Keratinocyte (primary cell): ENCODE data around the gene MAFF. TPM values are rescaled to one million over a fixed set of nuclear protein-coding genes. Genes with fewer than 3 reads are reported as not detected.

Source experiments
- DNase-seq: peaks from one replicate; pipeline ENCODE4 v3.0.0-alpha.2; 2011; ENCODE audit warnings: low read depth, missing footprints, low spot score
- FAIRE-seq: peaks from 2 replicates; lab custom pipeline; 2011; peaks lifted over from hg19 to GRCh38; lab: Jason Lieb, UNC
- H2AFZ ChIP-seq: 2 replicates; pipeline ENCODE4 v1.6.0; 2012; ENCODE audit warnings: low read length, control low read depth, inconsistent platforms; ENCODE audit not compliant: control insufficient read depth
- H3K27ac ChIP-seq: 2 replicates; pipeline ENCODE4 v1.5.1; 2011; ENCODE audit warnings: low read length; ENCODE audit not compliant: control insufficient read depth, insufficient read depth
- H3K27me3 ChIP-seq: 3 replicates; pipeline ENCODE4 v1.6.0; 2011; ENCODE audit warnings: low read length; ENCODE audit not compliant: control insufficient read depth, insufficient read depth; ENCODE audit errors: extremely low read depth
- H3K36me3 ChIP-seq, 2 experiments: 2 replicates in 1 of 2; 3 replicates in 1 of 2; pipeline ENCODE4 v1.5.1; 2011; ENCODE audit warnings: low read length in 2 of 2, mild to moderate bottlenecking in 1 of 2; ENCODE audit not compliant: control insufficient read depth in 2 of 2, insufficient read depth in 2 of 2; ENCODE audit errors: extremely low read depth in 1 of 2
- H3K4me1 ChIP-seq: 3 replicates; pipeline ENCODE4 v1.5.1; 2011; ENCODE audit warnings: low read length; ENCODE audit not compliant: control insufficient read depth, insufficient read depth; ENCODE audit errors: extremely low read depth
- H3K4me2 ChIP-seq: 3 replicates; pipeline ENCODE4 v1.6.0; 2011; ENCODE audit warnings: low read depth, low read length; ENCODE audit not compliant: control insufficient read depth, insufficient read depth; ENCODE audit errors: extremely low read depth
- H3K4me3 ChIP-seq, 3 experiments: fragments of 200-600 bp in 1 of 3; sonication (generic) in 1 of 3; 2 replicates in 2 of 3; 3 replicates in 1 of 3; pipeline ENCODE4 v1.5.1; 2011 to 2016; ENCODE audit warnings: low read length in 3 of 3, mild to moderate bottlenecking in 3 of 3, control low read depth in 2 of 3, inconsistent platforms in 1 of 3, low read depth in 1 of 3, mixed read lengths in 1 of 3, mixed run types in 1 of 3, moderate library complexity in 1 of 3; ENCODE audit not compliant: control insufficient read depth in 2 of 3, insufficient read depth in 2 of 3; ENCODE audit errors: extremely low read depth in 1 of 3
- H3K79me2 ChIP-seq: 2 replicates; pipeline ENCODE4 v1.6.0; 2012; ENCODE audit warnings: low read length; ENCODE audit not compliant: control insufficient read depth, insufficient read depth
- H3K9ac ChIP-seq: 3 replicates; pipeline ENCODE4 v1.6.0; 2011; ENCODE audit warnings: low read length; ENCODE audit not compliant: control insufficient read depth, insufficient read depth; ENCODE audit errors: extremely low read depth
- H3K9me1 ChIP-seq: 3 replicates; pipeline ENCODE4 v1.6.0; 2011; ENCODE audit warnings: low read length; ENCODE audit not compliant: control insufficient read depth, insufficient read depth; ENCODE audit errors: extremely low read depth
- H3K9me3 ChIP-seq: 2 replicates; pipeline ENCODE4 v1.5.1; 2012; ENCODE audit warnings: low read depth, low read length; ENCODE audit not compliant: control insufficient read depth
- H4K20me1 ChIP-seq: 3 replicates; pipeline ENCODE4 v1.6.0; 2011; ENCODE audit warnings: low read length; ENCODE audit not compliant: control insufficient read depth, insufficient read depth; ENCODE audit errors: extremely low read depth
- EZH2 ChIP-seq: IDR thresholded peaks from one replicate; pipeline ENCODE4 v1.6.1; 2012; ENCODE audit warnings: inconsistent platforms, mild to moderate bottlenecking, low read length, moderate library complexity
- dilution Hi-C: fragments of 300-500 bp; cut with MboI; formaldehyde crosslinking; loops from one replicate; pipeline ENCODE4 v1.7.0; 2020; ENCODE audit warnings: low sequenced_read_pairs; ENCODE audit not compliant: extremely low pct_ligation_motif_present
- polyA plus RNA-seq, 5 experiments: library from polyadenylated mRNA; depleted of rRNA in 3 of 5; stranded (reverse) in 3 of 5; stranded (forward) in 1 of 5; unstranded in 1 of 5; fragments of >200 nt; gene quantifications; 1 replicate in 1 of 5; 2 replicates in 3 of 5; 3 replicates in 1 of 5; pipeline versions ENCODE4 v1.2.1 to v1.2.3, GENCODE V29; 2011 to 2012; ENCODE audit warnings: missing spikeins in 2 of 5, low read depth in 1 of 5, low replicate concordance in 1 of 5
- TF ChIP-seq, protein P1 (sequence below), 3 experiments: IDR thresholded peaks in 1 of 3; conservative IDR thresholded peaks in 1 of 3; optimal IDR thresholded peaks in 1 of 3; 2 replicates in 2 of 3; 3 replicates in 1 of 3; pipeline versions ENCODE3 to v1.5.1; 2011; ENCODE audit warnings: low read length in 3 of 3, mild to moderate bottlenecking in 3 of 3, moderate library complexity in 2 of 3, control low read depth in 1 of 3, inconsistent platforms in 1 of 3; ENCODE audit not compliant: insufficient read depth in 2 of 3; ENCODE audit errors: extremely low read depth in 1 of 3

MAFF gene
- polyA plus RNA-seq, 1 donor (not counting 4 experiments of a cell fraction or from before 2014, with no cell fraction given) = 10.5 TPM

- Histone ChIP-seq H3K79me2 (no peaks in the 10 kb centered on the region), H3K9me1 (peaks cover 2% of the 10 kb centered on the region), H2AFZ (no peak overlapping the region), H3K9ac (peak overlapping the region; percentile 36), H3K27me3 (no peaks in the 10 kb centered on the region), H3K4me3 (no peak overlapping the region), H3K36me3 (peaks cover 22% of the 10 kb centered on the region in 2 experiments), H3K9me3 (no peaks in the 10 kb centered on the region), H3K4me2 (peak overlapping the region; percentile 24), H4K20me1 (no peaks in the 10 kb centered on the region), H3K27ac (peak overlapping the region; percentile 65), H3K4me1 (peaks cover 50% of the 10 kb centered on the region)
- TF ChIP-seq, protein P1, sequence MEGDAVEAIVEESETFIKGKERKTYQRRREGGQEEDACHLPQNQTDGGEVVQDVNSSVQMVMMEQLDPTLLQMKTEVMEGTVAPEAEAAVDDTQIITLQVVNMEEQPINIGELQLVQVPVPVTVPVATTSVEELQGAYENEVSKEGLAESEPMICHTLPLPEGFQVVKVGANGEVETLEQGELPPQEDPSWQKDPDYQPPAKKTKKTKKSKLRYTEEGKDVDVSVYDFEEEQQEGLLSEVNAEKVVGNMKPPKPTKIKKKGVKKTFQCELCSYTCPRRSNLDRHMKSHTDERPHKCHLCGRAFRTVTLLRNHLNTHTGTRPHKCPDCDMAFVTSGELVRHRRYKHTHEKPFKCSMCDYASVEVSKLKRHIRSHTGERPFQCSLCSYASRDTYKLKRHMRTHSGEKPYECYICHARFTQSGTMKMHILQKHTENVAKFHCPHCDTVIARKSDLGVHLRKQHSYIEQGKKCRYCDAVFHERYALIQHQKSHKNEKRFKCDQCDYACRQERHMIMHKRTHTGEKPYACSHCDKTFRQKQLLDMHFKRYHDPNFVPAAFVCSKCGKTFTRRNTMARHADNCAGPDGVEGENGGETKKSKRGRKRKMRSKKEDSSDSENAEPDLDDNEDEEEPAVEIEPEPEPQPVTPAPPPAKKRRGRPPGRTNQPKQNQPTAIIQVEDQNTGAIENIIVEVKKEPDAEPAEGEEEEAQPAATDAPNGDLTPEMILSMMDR (optimal IDR thresholded peaks at IDR 0.05 in 1 of 3, IDR thresholded peaks at IDR 0.05 in 1 of 3, conservative IDR thresholded peaks at IDR 0.05 in 1 of 3; ENCODE audit: extremely low read depth in 1 of 3, insufficient read depth in 2 of 3, low read length in 3 of 3) = peak; percentile 1 to 40 (median 11)
- TF ChIP-seq EZH2 = no peak
- DNase-seq (no peak), FAIRE-seq (no peak)
- dilution Hi-C loops = no loop called here
Measured at GRCh38 chr22:38223289-38223960, 21.6 kb downstream of the MAFF start.

GRCh38 chr22:38226853-38227649, 25.3 kb downstream of the MAFF start:
- FAIRE-seq (no peak), DNase-seq (no peak)
- TF ChIP-seq EZH2 = no peak
- TF ChIP-seq, protein P1 (optimal IDR thresholded peaks at IDR 0.05 in 1 of 3, IDR thresholded peaks at IDR 0.05 in 1 of 3, conservative IDR thresholded peaks at IDR 0.05 in 1 of 3; ENCODE audit: extremely low read depth in 1 of 3, insufficient read depth in 2 of 3, low read length in 3 of 3) = no peak
- Histone ChIP-seq H3K27ac (no peak overlapping the region), H3K79me2 (no peaks in the 10 kb centered on the region), H3K4me2 (no peak overlapping the region), H3K9me1 (peaks cover 2% of the 10 kb centered on the region), H3K4me1 (peaks cover 44% of the 10 kb centered on the region), H3K9ac (no peak overlapping the region), H3K36me3 (peaks cover 25 to 41% of the 10 kb centered on the region in 2 experiments), H3K4me3 (no peak overlapping the region), H3K9me3 (no peaks in the 10 kb centered on the region), H3K27me3 (no peaks in the 10 kb centered on the region), H4K20me1 (no peaks in the 10 kb centered on the region), H2AFZ (no peak overlapping the region)
- dilution Hi-C loops = no loop called here
